ENCODE measurements around the gene IDI2.
"Not testable (repeated sequence)": the region's sequence is repeated elsewhere in the genome, so short reads cannot be mapped to it uniquely, and the experiment has no call there.

Gene IDI2

GRCh38 chr10:1047937-1048336, 22.3 kb upstream of the IDI2 start:
- no peak for DNase-seq (ENCODE audit: low read depth in 2 of 2)

- DNase-seq (ENCODE audit: low read depth in 2 of 2) = no peak
Measured at GRCh38 chr10:1045415-1045814, 19.8 kb upstream of the IDI2 start.

GRCh38 chr10:1044964-1045363, 19.3 kb upstream of the IDI2 start:
- no peak for DNase-seq (ENCODE audit: low read depth in 2 of 2)

- no peak for DNase-seq (ENCODE audit: low read depth in 2 of 2)
Measured at GRCh38 chr10:1044146-1044545, 18.5 kb upstream of the IDI2 start.

- DNase-seq (ENCODE audit: low read depth in 2 of 2) = no peak
Measured at GRCh38 chr10:1043532-1043995, 17.9 kb upstream of the IDI2 start.

- DNase-seq (ENCODE audit: low read depth in 2 of 2) = no peak
Measured at GRCh38 chr10:1041514-1041913, 15.9 kb upstream of the IDI2 start.

GRCh38 chr10:1040133-1040532, 14.5 kb upstream of the IDI2 start:
- no peak for DNase-seq (ENCODE audit: low read depth in 2 of 2)

- DNase-seq (ENCODE audit: low read depth in 2 of 2) = not testable (repeated sequence)
Measured at GRCh38 chr10:1038769-1039168, 13.1 kb upstream of the IDI2 start.

- DNase-seq (ENCODE audit: low read depth in 2 of 2) = no peak
Measured at GRCh38 chr10:1037098-1037497, 11.4 kb upstream of the IDI2 start.

- no peak for DNase-seq (ENCODE audit: low read depth in 2 of 2)
Measured at GRCh38 chr10:1036341-1036791, 10.7 kb upstream of the IDI2 start.

GRCh38 chr10:1035201-1035600, 9.5 kb upstream of the IDI2 start:
- no peak for DNase-seq (ENCODE audit: low read depth in 2 of 2)

- no peak for DNase-seq (ENCODE audit: low read depth in 2 of 2)
Measured at GRCh38 chr10:1034758-1035157, 9.1 kb upstream of the IDI2 start.

GRCh38 chr10:1033601-1034000, 7.9 kb upstream of the IDI2 start:
- no peak for DNase-seq (ENCODE audit: low read depth in 2 of 2)

- DNase-seq (ENCODE audit: low read depth in 2 of 2) = no peak
Measured at GRCh38 chr10:1029838-1030237, 4.2 kb upstream of the IDI2 start.

- DNase-seq (ENCODE audit: low read depth in 2 of 2) = no peak
Measured at GRCh38 chr10:1026578-1026977, 919 bp upstream of the IDI2 start.

GRCh38 chr10:1024103-1024502, 1.6 kb downstream of the IDI2 start:
- DNase-seq (ENCODE audit: low read depth in 2 of 2) = no peak

GRCh38 chr10:1022413-1022812, 3.2 kb downstream of the IDI2 start:
- no peak for DNase-seq (ENCODE audit: low read depth in 2 of 2)

GRCh38 chr10:1020958-1021357, 4.7 kb downstream of the IDI2 start:
- DNase-seq (ENCODE audit: low read depth in 2 of 2) = no peak

GRCh38 chr10:1020460-1020859, 5.2 kb downstream of the IDI2 start:
- DNase-seq (ENCODE audit: low read depth in 2 of 2) = no peak

- no peak for DNase-seq (ENCODE audit: low read depth in 2 of 2)
Measured at GRCh38 chr10:1019362-1019761, 6.3 kb downstream of the IDI2 start.

- no peak for DNase-seq (ENCODE audit: low read depth in 2 of 2)
Measured at GRCh38 chr10:1015688-1016087, 10.0 kb downstream of the IDI2 start.

GRCh38 chr10:1011696-1012095, 14.0 kb downstream of the IDI2 start:
- no peak for DNase-seq (ENCODE audit: low read depth in 2 of 2)

- DNase-seq (ENCODE audit: low read depth in 2 of 2) = no peak
Measured at GRCh38 chr10:1010703-1011102, 15.0 kb downstream of the IDI2 start.

GRCh38 chr10:1009947-1010346, 15.7 kb downstream of the IDI2 start:
- not testable (repeated sequence) for DNase-seq (ENCODE audit: low read depth in 2 of 2)

- DNase-seq (ENCODE audit: low read depth in 2 of 2) = no peak
Measured at GRCh38 chr10:1009071-1009494, 16.6 kb downstream of the IDI2 start.
